ENCODE data around the gene PRKCA. TPM values are rescaled to one million over a fixed set of nuclear protein-coding genes. Genes with fewer than 3 reads are reported as not detected.

PRKCA gene
- total RNA-seq, 3 donors from 2014 or later (not counting 1 experiment from before 2014, with no cell fraction given) = 19.6 to 29.0 (median 20.4) TPM

DNA sequence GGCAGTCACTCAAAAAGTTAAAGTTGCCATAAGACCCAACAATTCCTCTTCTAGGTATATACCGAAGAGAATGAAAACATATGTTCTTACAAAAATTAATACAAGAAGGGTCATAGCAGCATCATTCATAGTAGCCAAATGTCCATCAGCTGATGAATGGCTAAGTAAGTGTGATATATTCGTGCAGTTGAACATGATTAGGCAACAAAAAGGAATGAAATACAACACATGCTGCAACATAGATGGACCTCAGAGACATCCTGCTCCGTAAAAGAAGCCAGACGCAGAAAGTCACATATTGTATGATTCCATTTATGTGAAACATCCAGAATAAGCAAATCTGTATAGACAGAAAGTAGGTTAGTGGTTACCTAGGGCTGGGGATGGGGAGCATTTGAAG, 303.1 kb downstream of the PRKCA start:
- no peaks in the 10 kb centered on the region for H3K27me3 ChIP-seq (ENCODE audit: control insufficient read depth, insufficient read depth, low read length)
- peaks cover 13% of the 10 kb centered on the region for H3K36me3 Mint-ChIP-seq
- intact Hi-C loops (cut with micrococcal nuclease) = no loop called here
- no peak overlapping the region for H3K4me3 ChIP-seq (ENCODE audit: low read length)
- no peak overlapping the region for H3K27ac Mint-ChIP-seq
- peaks cover 11% of the 10 kb centered on the region for H3K9me3 ChIP-seq (ENCODE audit: control insufficient read depth, insufficient read depth, low read length)
- H3K4me1 Mint-ChIP-seq = peaks cover 4% of the 10 kb centered on the region in 2 donors
- H3K36me3 ChIP-seq (ENCODE audit: control insufficient read depth, insufficient read depth, low read length) = no peaks in the 10 kb centered on the region
- no peak overlapping the region for H3K27ac ChIP-seq (ENCODE audit: low read length)
- H3K27me3 Mint-ChIP-seq (ENCODE audit: low read depth in 2 of 2) = no peaks in the 10 kb centered on the region
- 74% methylated on average over 3 of the region's 4 CpGs for WGBS (ENCODE audit: insufficient coverage)
- no peak overlapping the region for H3K4me3 Mint-ChIP-seq
- DNase-seq (no peak), ATAC-seq (no peak)
- no peaks in the 10 kb centered on the region for H3K4me1 ChIP-seq (ENCODE audit: control insufficient read depth, insufficient read depth, low read length)
- TF ChIP-seq, protein P1, sequence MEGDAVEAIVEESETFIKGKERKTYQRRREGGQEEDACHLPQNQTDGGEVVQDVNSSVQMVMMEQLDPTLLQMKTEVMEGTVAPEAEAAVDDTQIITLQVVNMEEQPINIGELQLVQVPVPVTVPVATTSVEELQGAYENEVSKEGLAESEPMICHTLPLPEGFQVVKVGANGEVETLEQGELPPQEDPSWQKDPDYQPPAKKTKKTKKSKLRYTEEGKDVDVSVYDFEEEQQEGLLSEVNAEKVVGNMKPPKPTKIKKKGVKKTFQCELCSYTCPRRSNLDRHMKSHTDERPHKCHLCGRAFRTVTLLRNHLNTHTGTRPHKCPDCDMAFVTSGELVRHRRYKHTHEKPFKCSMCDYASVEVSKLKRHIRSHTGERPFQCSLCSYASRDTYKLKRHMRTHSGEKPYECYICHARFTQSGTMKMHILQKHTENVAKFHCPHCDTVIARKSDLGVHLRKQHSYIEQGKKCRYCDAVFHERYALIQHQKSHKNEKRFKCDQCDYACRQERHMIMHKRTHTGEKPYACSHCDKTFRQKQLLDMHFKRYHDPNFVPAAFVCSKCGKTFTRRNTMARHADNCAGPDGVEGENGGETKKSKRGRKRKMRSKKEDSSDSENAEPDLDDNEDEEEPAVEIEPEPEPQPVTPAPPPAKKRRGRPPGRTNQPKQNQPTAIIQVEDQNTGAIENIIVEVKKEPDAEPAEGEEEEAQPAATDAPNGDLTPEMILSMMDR (IDR thresholded peaks at IDR 0.05) = no peak
- peaks cover 5% of the 10 kb centered on the region in 2 donors for H3K9me3 Mint-ChIP-seq

DNA sequence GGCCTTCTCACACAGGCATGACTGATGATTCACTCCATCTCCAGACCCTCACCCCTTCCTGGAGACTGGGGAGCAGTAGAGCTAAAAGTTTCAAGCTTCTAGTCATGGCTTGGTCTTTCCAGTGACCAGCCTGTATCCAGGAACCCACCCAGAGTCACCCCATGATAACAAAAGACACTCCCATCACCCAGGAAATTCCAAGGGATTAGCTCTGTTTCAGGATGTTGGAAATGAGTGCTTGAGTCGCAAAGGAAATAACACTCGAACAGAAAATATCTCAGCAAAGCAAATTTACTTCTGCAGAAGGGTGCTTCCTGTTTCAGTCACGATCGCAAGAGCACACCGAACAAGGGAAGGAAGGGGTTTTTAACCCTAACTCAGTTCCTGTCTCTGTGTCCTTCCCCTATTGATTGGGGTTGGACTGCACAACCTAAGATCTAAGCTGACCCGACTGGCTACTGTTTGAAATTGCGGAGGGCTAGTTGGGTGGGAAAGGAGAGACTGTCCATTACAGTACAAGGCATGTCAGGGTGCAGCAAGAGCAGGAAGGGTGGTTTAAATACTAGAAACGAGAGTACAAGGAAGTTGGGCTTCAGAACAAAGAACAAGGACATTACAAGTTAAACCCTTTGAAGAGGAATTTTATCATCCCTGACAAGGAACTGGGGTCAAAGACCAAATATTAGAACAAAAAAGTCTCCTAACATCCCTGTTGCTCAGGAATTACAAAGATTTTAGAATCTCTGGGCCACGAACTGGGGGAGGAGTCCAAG, 308.1 kb downstream of the PRKCA start:
- intact Hi-C loops (cut with micrococcal nuclease) = no loop called here
- Histone ChIP-seq H3K9me3 (ENCODE audit: control insufficient read depth, insufficient read depth, low read length) (peaks cover 16% of the 10 kb centered on the region), H3K27ac (ENCODE audit: low read length) (no peak overlapping the region), H3K4me3 (ENCODE audit: low read length) (no peak overlapping the region), H3K27me3 (ENCODE audit: control insufficient read depth, insufficient read depth, low read length) (no peaks in the 10 kb centered on the region), H3K4me1 (ENCODE audit: control insufficient read depth, insufficient read depth, low read length) (no peaks in the 10 kb centered on the region), H3K36me3 (ENCODE audit: control insufficient read depth, insufficient read depth, low read length) (no peaks in the 10 kb centered on the region)
- H3K27me3 Mint-ChIP-seq (ENCODE audit: low read depth in 2 of 2) = no peaks in the 10 kb centered on the region
- TF ChIP-seq, protein P1 (IDR thresholded peaks at IDR 0.05) = no peak
- H3K9me3 Mint-ChIP-seq = peaks cover 7 to 11% of the 10 kb centered on the region in 2 donors
- H3K36me3 Mint-ChIP-seq = peaks cover 25% of the 10 kb centered on the region
- H3K27ac Mint-ChIP-seq = peak overlapping the region in 1 of 2 donors; percentile 20
- H3K4me1 Mint-ChIP-seq = peaks cover 6 to 8% of the 10 kb centered on the region in 2 donors
- H3K4me3 Mint-ChIP-seq = no peak overlapping the region
- WGBS (ENCODE audit: insufficient coverage) = 48% methylated on average over 8 of the region's 9 CpGs
- ATAC-seq (no peak), DNase-seq (no peak)

DNA sequence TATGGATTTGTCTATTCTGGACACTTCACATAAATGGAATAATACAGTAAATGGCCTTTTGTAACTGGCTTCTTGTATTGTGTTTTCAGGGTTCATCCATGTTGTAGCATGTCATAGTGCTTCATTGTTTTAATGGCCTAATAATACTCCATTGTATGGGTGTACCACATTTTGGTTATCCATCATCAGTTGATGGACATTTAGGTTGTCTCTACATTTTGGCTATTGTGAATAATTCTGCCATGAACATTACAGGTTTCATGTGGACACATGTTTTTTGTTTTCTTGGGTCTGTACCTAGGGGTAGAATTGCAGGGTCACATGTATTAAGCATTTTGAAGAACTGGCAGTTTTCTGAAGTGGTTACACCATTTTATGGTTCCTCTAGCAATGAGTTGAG, 309.0 kb downstream of the PRKCA start:
- H3K27ac ChIP-seq (ENCODE audit: low read length) = no peak overlapping the region
- ATAC-seq (no peak), DNase-seq (no peak)
- H3K4me1 Mint-ChIP-seq = peaks cover 7 to 11% of the 10 kb centered on the region in 2 donors
- H3K4me3 Mint-ChIP-seq = no peak overlapping the region
- H3K9me3 Mint-ChIP-seq = peaks cover 7 to 11% of the 10 kb centered on the region in 2 donors
- no peak overlapping the region for H3K27ac Mint-ChIP-seq
- TF ChIP-seq, protein P1 (IDR thresholded peaks at IDR 0.05) = no peak
- H3K36me3 ChIP-seq (ENCODE audit: control insufficient read depth, insufficient read depth, low read length) = no peaks in the 10 kb centered on the region
- H3K27me3 Mint-ChIP-seq (ENCODE audit: low read depth in 2 of 2) = no peaks in the 10 kb centered on the region
- no peak overlapping the region for H3K4me3 ChIP-seq (ENCODE audit: low read length)
- peaks cover 25% of the 10 kb centered on the region for H3K36me3 Mint-ChIP-seq
- no peaks in the 10 kb centered on the region for H3K4me1 ChIP-seq (ENCODE audit: control insufficient read depth, insufficient read depth, low read length)
- peaks cover 16% of the 10 kb centered on the region for H3K9me3 ChIP-seq (ENCODE audit: control insufficient read depth, insufficient read depth, low read length)
- H3K27me3 ChIP-seq (ENCODE audit: control insufficient read depth, insufficient read depth, low read length) = no peaks in the 10 kb centered on the region
- intact Hi-C loops (cut with micrococcal nuclease) = no loop called here

DNA sequence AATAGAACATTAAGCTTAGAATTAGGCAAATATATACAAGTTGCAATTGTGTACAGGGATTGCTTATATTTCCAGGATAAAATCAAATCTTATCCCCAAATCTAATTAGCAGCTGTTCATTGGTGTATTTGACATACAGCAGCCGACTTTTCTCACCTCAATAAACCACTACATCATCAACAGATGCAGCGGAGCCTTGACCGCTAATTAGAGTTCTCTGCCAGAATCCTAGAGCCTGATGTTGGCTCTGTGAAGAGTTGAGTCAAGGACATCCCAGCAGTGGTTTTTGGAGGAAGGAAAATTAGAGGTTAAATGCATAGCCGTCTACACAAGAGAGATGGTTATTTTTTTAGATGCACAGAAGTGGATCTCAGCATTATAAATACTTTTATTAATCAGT, 310.6 kb downstream of the PRKCA start:
- no peak for ATAC-seq
- TF ChIP-seq, protein P1 (IDR thresholded peaks at IDR 0.05) = no peak
- Mint-ChIP-seq H3K36me3 (peaks cover 25% of the 10 kb centered on the region), H3K4me3 (no peak overlapping the region), H3K27ac (no peak overlapping the region), H3K4me1 (peaks cover 11 to 13% of the 10 kb centered on the region in 2 donors), H3K9me3 (peaks cover 7 to 11% of the 10 kb centered on the region in 2 donors), H3K27me3 (ENCODE audit: low read depth in 2 of 2) (no peaks in the 10 kb centered on the region)
- Histone ChIP-seq H3K27me3 (ENCODE audit: control insufficient read depth, insufficient read depth, low read length) (no peaks in the 10 kb centered on the region), H3K27ac (ENCODE audit: low read length) (no peak overlapping the region), H3K36me3 (ENCODE audit: control insufficient read depth, insufficient read depth, low read length) (no peaks in the 10 kb centered on the region), H3K4me3 (ENCODE audit: low read length) (no peak overlapping the region), H3K9me3 (ENCODE audit: control insufficient read depth, insufficient read depth, low read length) (peaks cover 16% of the 10 kb centered on the region), H3K4me1 (ENCODE audit: control insufficient read depth, insufficient read depth, low read length) (no peaks in the 10 kb centered on the region)
- intact Hi-C loops (cut with micrococcal nuclease) = no loop called here
- whole genome bisulfite sequencing (ENCODE audit: insufficient coverage) = 89% methylated on average over 3 of the region's 4 CpGs
- DNase-seq = no peak
